Psoas muscle (tissue), 8 donors: ENCODE results near the gene PIM2. TPM values are rescaled to one million over a fixed set of nuclear protein-coding genes. Genes with fewer than 3 reads are reported as not detected.

ENCODE experiments used
- ATAC-seq, 4 donors: fragments of 200-7000 bp; cut with Tn5 transposase; one replicate each; pipeline ENCODE4 v1.9.1; 2020; ENCODE audit warnings: moderate library complexity in 3 of 4, mild to moderate bottlenecking in 2 of 4
- DNase-seq, 2 donors: peaks; one replicate each; pipeline ENCODE4 v3.0.0-alpha.2; 2020
- H3K27ac ChIP-seq: fragments of 200-600 bp; one replicate; pipeline ENCODE4 v1.8.0; 2022
- H3K27me3 ChIP-seq, 3 donors: fragments of 200-600 bp in 1 of 3; one replicate each; pipeline versions ENCODE4 v1.6.1 to v1.8.0; 2013 to 2022; ENCODE audit warnings: low read length in 2 of 3, mild to moderate bottlenecking in 2 of 3, moderate library complexity in 1 of 3; ENCODE audit not compliant: insufficient read depth in 3 of 3
- H3K36me3 ChIP-seq, 2 donors: fragments of 200-600 bp in 1 of 2; one replicate each; pipeline versions ENCODE4 v1.6.1 to v1.8.0; 2013 to 2022; ENCODE audit warnings: low read depth in 1 of 2, mild to moderate bottlenecking in 1 of 2, moderate library complexity in 1 of 2; ENCODE audit not compliant: insufficient read depth in 1 of 2
- H3K4me1 ChIP-seq: fragments of 200-600 bp; one replicate; pipeline ENCODE4 v1.8.0; 2022
- H3K4me3 ChIP-seq: fragments of 200-600 bp; one replicate; pipeline ENCODE4 v1.8.0; 2022; ENCODE audit warnings: mild to moderate bottlenecking
- H3K9me3 ChIP-seq: fragments of 200-600 bp; one replicate; pipeline ENCODE4 v1.8.0; 2022
- CTCF ChIP-seq: fragments of 200-600 bp; IDR thresholded peaks from one replicate; pipeline ENCODE4 v1.8.0; 2022; ENCODE audit warnings: antibody characterized with exemption
- WGBS, 3 donors: extraction: QIAGEN DNeasy Blood & Tissue Kit; methylation state at CpG; one replicate each; pipeline versions ENCODE4 v1.1.6 to v1.1.7; 2013; 5-methylcytosine and 5-hydroxymethylcytosine counted together
- intact Hi-C, 2 donors: fragments of 100-400 bp; cut with DNase I; formaldehyde crosslinking; loops; one replicate each; pipeline versions ENCODE4 v1.11.0 to v1.14.2; 2022
- long read RNA-seq, 2 donors: library from polyadenylated mRNA; unstranded; transcript quantifications; one replicate each; pipeline ENCODE4 v2.0.0, GENCODE V29; 2021
- polyA plus RNA-seq, 3 donors: library from polyadenylated mRNA; stranded (reverse); fragments of 200-250 nt; gene quantifications; one replicate each; pipeline ENCODE4 v1.2.3, GENCODE V29; 2013
- total RNA-seq, 4 donors: library from RNA; stranded (reverse); fragmentation: NEBNext Ultra II Directional in 2 of 4; extraction: Animal tissue kit (Norgen Biotek cat#: 25700) in 2 of 4; gene quantifications; one replicate each; pipeline versions ENCODE4 v1.2.1 to v1.2.4, GENCODE V29; 2021 to 2023
- donor health status: healthy with polysubstance abuse.
- donor health status: DM: no; HTN: no; CAD: no; lungs with moderate emphysema.
- donor health status: Bipolar disorder and iron deficiency.
- donor health status: healthy.
- donor health status: DM: yes; HTN: yes; CAD: no.
- donor health status: DM: no; HTN: no; CAD: no.
- donor health status: DM: no; HTN: no; CAD: no.
- donor health status: DM: yes; HTN: yes; CAD: no.

The PIM2 gene
- total RNA-seq (1 to 10 TPM; 1.1 to 2.3 (median 1.6) TPM), polyA plus RNA-seq (1 to 10 TPM; 1.4 to 3.7 (median 1.6) TPM)
- long read RNA-seq, donor 1: 0 reads
- long read RNA-seq, donor 2, partial matches to known transcripts: 0 of 1 reads
- long read RNA-seq, donor 2, other reads (novel, unspliced or antisense): 0 of 1 reads

GRCh38 chrX:48918643-48919340, at the start of gene PIM2:
TSS of gene PIM2 (minus strand) at chrX:48919024. CDS start at chrX:48918834, 190 bp downstream.
- TF ChIP-seq CTCF: no peak
- Histone ChIP-seq H3K36me3 (peaks cover 0 to 19% of the 10 kb centered on the region in 2 donors), H3K9me3 (no peaks in the 10 kb centered on the region), H3K4me1 (no peaks in the 10 kb centered on the region), H3K4me3 (peak within 1 kb of the TSS; percentile 62), H3K27me3 (no peaks in the 10 kb centered on the region), H3K27ac (peak within 1 kb of the TSS; percentile 70)
- WGBS, 3 donors: 1 to 25% (median 1%) methylated on average over 28 to 55 of the region's 55 CpGs
- ATAC-seq (peak; percentile 87 to 89 (median 88)), DNase-seq (peak; percentile 88 to 93)
- intact Hi-C loops: loop anchor here in 1 of 2 donors (10.0 kb wide), 1 partner anchor 274 kb away; no protein-coding TSS in a partner anchor

- 61 to 80% (median 74%) methylated on average over 1 of the region's 1 CpG for WGBS, 3 donors
- H3K4me1 ChIP-seq: no peaks in the 10 kb centered on the region
- no peak for TF ChIP-seq CTCF
Observed at GRCh38 chrX:48968377-48968776, 49.6 kb upstream of the PIM2 start.

GRCh38 chrX:48966796-48967579, 48.2 kb upstream of the PIM2 start:
- intact Hi-C loops: no loop called here
- Histone ChIP-seq H3K36me3 (no peaks in the 10 kb centered on the region), H3K4me1 (no peaks in the 10 kb centered on the region), H3K27ac (no peak overlapping the region), H3K27me3 (peaks cover 0 to 11% (median 0%) of the 10 kb centered on the region in 3 donors), H3K4me3 (no peak overlapping the region), H3K9me3 (no peaks in the 10 kb centered on the region)
- no peak for DNase-seq
- no peak for ATAC-seq
- TF ChIP-seq CTCF: no peak
- 84 to 95% (median 89%) methylated on average over 10 to 15 of the region's 15 CpGs for WGBS, 3 donors

More at GRCh38 chrX:48968377-48968776, 49.6 kb upstream of the PIM2 start:
- no peak overlapping the region for H3K4me3 ChIP-seq
- DNase-seq: no peak
- H3K9me3 ChIP-seq: no peaks in the 10 kb centered on the region
- no peak overlapping the region for H3K27ac ChIP-seq
- intact Hi-C loops: no loop called here
- no peaks in the 10 kb centered on the region for H3K36me3 ChIP-seq
- ATAC-seq: no peak
- H3K27me3 ChIP-seq: peaks cover 0 to 19% (median 0%) of the 10 kb centered on the region in 3 donors

- 87 to 95% (median 94%) methylated on average over 9 to 14 of the region's 14 CpGs for WGBS, 3 donors
- H3K4me3 ChIP-seq: no peak overlapping the region
- H3K27ac ChIP-seq: no peak overlapping the region
- ATAC-seq: no peak
- intact Hi-C loops: no loop called here
- H3K9me3 ChIP-seq: no peaks in the 10 kb centered on the region
- H3K4me1 ChIP-seq: no peaks in the 10 kb centered on the region
- TF ChIP-seq CTCF: no peak
- H3K36me3 ChIP-seq: no peaks in the 10 kb centered on the region
- H3K27me3 ChIP-seq: peaks cover 0 to 4% (median 0%) of the 10 kb centered on the region in 3 donors
- no peak for DNase-seq
Observed at GRCh38 chrX:48965959-48966358, 47.1 kb upstream of the PIM2 start.
